ENCODE results near the gene CALR3.
A peak's percentile ranks its signal among the peaks of the same experiment; 100 is the strongest.

CALR3 gene

GRCh38 chr19:16435999-16436650 lies 59.8 kb downstream of the CALR3 start:
- H3K27me3 Mint-ChIP-seq (ENCODE audit: low read depth) = no peaks in the 10 kb centered on the region
- no peaks in the 10 kb centered on the region for H3K4me1 Mint-ChIP-seq
- no peak overlapping the region for H3K4me3 Mint-ChIP-seq
- peaks cover 60% of the 10 kb centered on the region for H3K36me3 Mint-ChIP-seq (ENCODE audit: low read depth)
- TF ChIP-seq CTCF (IDR thresholded peaks at IDR 0.05; ENCODE audit: unreplicated experiment in 3 of 3) = no peak
- H3K27ac Mint-ChIP-seq = peak overlapping the region; percentile 60 to 86 (median 71)
- no peaks in the 10 kb centered on the region for H3K9me3 Mint-ChIP-seq

- no peak for TF ChIP-seq CTCF (IDR thresholded peaks at IDR 0.05; ENCODE audit: unreplicated experiment in 3 of 3)
- peak overlapping the region; percentile 60 to 86 (median 71) for H3K27ac Mint-ChIP-seq
- no peaks in the 10 kb centered on the region for H3K9me3 Mint-ChIP-seq
- H3K4me1 Mint-ChIP-seq = no peaks in the 10 kb centered on the region
- no peaks in the 10 kb centered on the region for H3K27me3 Mint-ChIP-seq (ENCODE audit: low read depth)
- H3K36me3 Mint-ChIP-seq (ENCODE audit: low read depth) = peaks cover 59% of the 10 kb centered on the region
- no peak overlapping the region for H3K4me3 Mint-ChIP-seq
These were observed 60.6 kb downstream of the CALR3 start for GRCh38 chr19:16435238-16435917.

- TF ChIP-seq CTCF (IDR thresholded peaks at IDR 0.05; ENCODE audit: unreplicated experiment in 3 of 3) = no peak
- Mint-ChIP-seq H3K36me3 (ENCODE audit: low read depth) (peaks cover 56% of the 10 kb centered on the region), H3K9me3 (no peaks in the 10 kb centered on the region), H3K4me1 (no peaks in the 10 kb centered on the region), H3K27me3 (ENCODE audit: low read depth) (no peaks in the 10 kb centered on the region), H3K4me3 (no peak overlapping the region), H3K27ac (no peak overlapping the region)
These were observed 62.0 kb downstream of the CALR3 start for GRCh38 chr19:16433986-16434385.

- peaks cover 55% of the 10 kb centered on the region for H3K36me3 Mint-ChIP-seq (ENCODE audit: low read depth)
- TF ChIP-seq CTCF (IDR thresholded peaks at IDR 0.05; ENCODE audit: unreplicated experiment in 3 of 3) = no peak
- H3K4me3 Mint-ChIP-seq = no peak overlapping the region
- H3K9me3 Mint-ChIP-seq = no peaks in the 10 kb centered on the region
- no peaks in the 10 kb centered on the region for H3K4me1 Mint-ChIP-seq
- H3K27ac Mint-ChIP-seq = no peak overlapping the region
- no peaks in the 10 kb centered on the region for H3K27me3 Mint-ChIP-seq (ENCODE audit: low read depth)
These were observed 66.2 kb downstream of the CALR3 start for GRCh38 chr19:16429759-16430091.

GRCh38 chr19:16429066-16429758 lies 66.8 kb downstream of the CALR3 start:
- Mint-ChIP-seq H3K4me3 (no peak overlapping the region), H3K27ac (no peak overlapping the region), H3K36me3 (ENCODE audit: low read depth) (peaks cover 50% of the 10 kb centered on the region), H3K4me1 (no peaks in the 10 kb centered on the region), H3K9me3 (no peaks in the 10 kb centered on the region), H3K27me3 (ENCODE audit: low read depth) (no peaks in the 10 kb centered on the region)
- TF ChIP-seq CTCF (IDR thresholded peaks at IDR 0.05; ENCODE audit: unreplicated experiment in 3 of 3) = no peak
